Activated CD8-positive, alpha-beta memory T cell treated with anti-CD3 and anti-CD28 coated beads, Interleukin-2, amount 10 ng/mL, durations not matched to agents 7 days and 5 days (primary cell): ENCODE measurements around the gene FAM186B. TPM values are rescaled to one million over a fixed set of nuclear protein-coding genes. Genes with fewer than 3 reads are reported as not detected.

Experiments
- ATAC-seq: fragments of 150-1000 bp; cut with Tn5 transposase; one replicate; pipeline ENCODE4 v1.10.0; 2021; ENCODE audit warnings: moderate library complexity
- CTCF ChIA-PET: fragments of 350-600 bp; sonication (Branson Sonifier 250); formaldehyde crosslinking; loops from one replicate; lab custom pipeline; 2021; ENCODE audit warnings: antibody characterized with exemption; lab: Charles Lee
- DNase-seq: peaks from one replicate; pipeline ENCODE4 v3.0.0-alpha.2; 2020
- H3K27ac Mint-ChIP-seq: one replicate; pipeline ENCODE4 v1.8.0; 2021; ENCODE audit warnings: mild to moderate bottlenecking, mixed read lengths
- H3K27me3 Mint-ChIP-seq: one replicate; pipeline ENCODE4 v1.8.0; 2021; ENCODE audit warnings: mixed read lengths
- H3K36me3 Mint-ChIP-seq: one replicate; pipeline ENCODE4 v1.8.0; 2021; ENCODE audit warnings: mild to moderate bottlenecking, mixed read lengths
- H3K4me1 Mint-ChIP-seq: one replicate; pipeline ENCODE4 v1.8.0; 2021; ENCODE audit warnings: mixed read lengths
- H3K4me3 Mint-ChIP-seq: one replicate; pipeline ENCODE4 v1.8.0; 2021; ENCODE audit warnings: mild to moderate bottlenecking, moderate library complexity, mixed read lengths
- H3K9me3 Mint-ChIP-seq: one replicate; pipeline ENCODE4 v1.8.0; 2022; ENCODE audit warnings: low read depth, mixed read lengths
- total RNA-seq, 2 experiments: library from RNA; stranded (reverse); gene quantifications; one replicate each; pipeline ENCODE4 v1.2.3, GENCODE V29; 2021

Gene FAM186B
- total RNA-seq, 2 experiments from 2014 or later: not detected

DNA sequence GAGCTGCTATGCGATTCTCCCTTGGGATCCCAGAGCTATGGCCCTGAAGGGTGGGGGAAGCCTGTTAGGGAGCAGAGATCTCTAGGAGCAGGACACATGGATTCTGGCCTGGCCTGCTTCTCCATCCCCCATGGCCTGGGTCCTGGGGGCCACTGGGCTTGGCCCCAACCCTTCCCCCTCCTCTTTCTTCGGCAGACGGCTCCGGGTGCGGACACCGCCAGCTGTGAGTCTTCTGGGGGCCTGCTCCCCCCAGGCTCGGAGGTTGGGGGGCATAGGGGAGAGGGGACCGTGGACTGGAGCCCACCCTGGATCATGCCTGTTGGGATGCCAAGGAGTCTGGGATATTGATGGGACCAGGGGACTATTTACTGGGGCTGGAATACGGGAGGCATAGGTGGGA lies 27.0 kb upstream of the FAM186B start:
- CTCF ChIA-PET: interaction anchor here (3.7 to 9.4 kb wide), 2 partner anchors 9 to 76 kb away, joined by 24 to 185 read pairs; partner anchors contain the start of genes FMNL3 and PRPF40B
- Mint-ChIP-seq H3K9me3 (no peaks in the 10 kb centered on the region), H3K36me3 (no peaks in the 10 kb centered on the region)

DNA sequence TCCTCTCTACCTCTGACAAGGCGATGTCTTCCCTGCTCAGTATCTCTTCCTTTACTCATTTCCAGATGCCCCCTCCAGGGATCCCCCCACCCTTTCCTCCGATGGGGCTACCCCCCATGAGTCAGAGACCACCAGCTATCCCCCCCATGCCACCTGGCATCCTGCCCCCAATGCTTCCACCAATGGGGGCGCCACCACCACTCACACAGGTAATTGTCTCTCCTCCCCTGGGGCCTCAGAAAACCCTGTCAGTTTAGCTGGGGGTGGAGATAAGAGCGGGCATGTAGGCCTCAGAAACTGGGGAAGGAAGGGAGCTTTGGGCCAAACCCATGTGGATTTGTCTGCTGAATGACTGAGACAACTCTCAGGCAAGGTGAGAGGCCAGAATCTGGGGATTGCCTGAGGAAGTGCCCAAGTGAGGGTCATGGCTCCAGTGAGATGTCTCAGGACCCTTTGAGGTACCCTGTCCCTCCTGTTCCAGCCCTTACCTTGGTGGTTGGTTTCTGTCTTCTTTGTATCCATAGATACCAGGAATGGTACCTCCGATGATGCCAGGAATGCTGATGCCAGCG lies 26.0 kb upstream of the FAM186B start:
- DNase-seq (no peak), ATAC-seq (no peak)
- Mint-ChIP-seq H3K27me3 (peaks cover 3% of the 10 kb centered on the region), H3K4me1 (peaks cover 9% of the 10 kb centered on the region), H3K27ac (no peak overlapping the region), H3K4me3 (no peak overlapping the region), H3K36me3 (no peaks in the 10 kb centered on the region), H3K9me3 (no peaks in the 10 kb centered on the region)
- CTCF ChIA-PET: interaction anchor here (0.9 to 9.4 kb wide), 3 partner anchors 43 to 147 kb away, joined by 3 to 185 read pairs (median 7); partner anchors contain the start of gene FMNL3

More for the DNA sequence above, 27.0 kb upstream of the FAM186B start:
- Mint-ChIP-seq H3K27ac (no peak overlapping the region), H3K4me3 (no peak overlapping the region), H3K27me3 (peaks cover 3% of the 10 kb centered on the region), H3K4me1 (peaks cover 17% of the 10 kb centered on the region)
- ATAC-seq: no peak
- DNase-seq: no peak

DNA sequence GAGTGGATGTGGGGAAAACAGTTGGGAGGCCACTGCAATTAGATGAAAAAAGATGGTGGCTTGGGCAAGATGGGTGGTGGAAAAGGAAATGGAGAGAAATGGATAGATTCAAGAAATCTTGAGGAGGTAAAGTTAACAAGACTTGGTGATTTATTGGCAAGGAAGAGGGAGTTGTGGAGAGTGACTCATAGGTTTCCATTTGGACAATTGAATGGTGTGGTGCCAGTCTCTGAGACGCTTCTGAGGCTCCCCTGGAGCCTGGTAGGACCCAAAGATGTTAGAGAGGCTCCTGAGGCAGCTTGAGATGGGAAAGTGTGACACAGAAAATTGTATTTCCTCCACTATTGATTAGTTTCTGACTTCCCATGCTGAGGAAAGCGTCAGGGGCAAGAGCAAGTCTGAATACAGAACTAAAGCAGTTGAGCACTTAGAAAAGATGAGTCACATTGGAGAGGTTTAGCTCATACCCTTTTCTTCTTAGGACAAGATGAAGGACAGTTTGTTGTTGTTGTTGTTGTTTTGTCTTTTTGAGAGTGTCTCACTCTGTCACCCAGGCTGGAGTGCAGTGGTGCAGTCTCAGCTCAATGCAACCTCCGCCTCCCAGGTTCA lies 22.4 kb upstream of the FAM186B start:
- no peak for DNase-seq
- H3K27me3 Mint-ChIP-seq: peaks cover 11% of the 10 kb centered on the region
- H3K4me3 Mint-ChIP-seq: no peak overlapping the region
- CTCF ChIA-PET: interaction anchor here (1.6 kb wide), 1 partner anchor 9 kb away, joined by 8 read pairs; no protein-coding TSS in a partner anchor
- no peak overlapping the region for H3K27ac Mint-ChIP-seq
- H3K36me3 Mint-ChIP-seq: no peaks in the 10 kb centered on the region
- peaks cover 6% of the 10 kb centered on the region for H3K4me1 Mint-ChIP-seq
- H3K9me3 Mint-ChIP-seq: no peaks in the 10 kb centered on the region
- no peak for ATAC-seq

DNA sequence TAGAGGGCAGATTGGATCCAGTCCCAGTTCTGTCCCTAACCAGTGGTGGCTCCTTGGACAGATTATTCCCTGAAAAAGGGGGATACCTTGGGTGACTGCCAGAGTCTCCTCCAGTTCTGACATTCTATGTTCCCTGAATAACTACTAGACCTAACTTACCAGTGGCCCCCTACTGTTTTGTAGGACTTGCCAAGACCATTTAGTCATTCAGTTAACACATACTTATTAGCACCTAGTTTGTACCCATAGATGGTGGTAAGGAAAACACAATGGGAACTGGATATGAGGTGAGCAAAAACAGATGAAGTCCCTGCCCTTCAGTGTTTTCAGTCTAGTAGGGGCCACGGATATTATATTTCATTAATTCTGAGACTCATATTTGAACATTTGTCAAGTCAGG lies 21.4 kb upstream of the FAM186B start:
- Mint-ChIP-seq H3K4me1 (peaks cover 13% of the 10 kb centered on the region), H3K36me3 (no peaks in the 10 kb centered on the region), H3K4me3 (no peak overlapping the region), H3K9me3 (no peaks in the 10 kb centered on the region), H3K27ac (no peak overlapping the region), H3K27me3 (peaks cover 11% of the 10 kb centered on the region)
- DNase-seq (no peak), ATAC-seq (no peak)
- CTCF ChIA-PET: interaction anchor here (0.9 to 1.6 kb wide), 2 partner anchors 10 to 15 kb away, joined by 4 to 8 read pairs; no protein-coding TSS in a partner anchor

DNA sequence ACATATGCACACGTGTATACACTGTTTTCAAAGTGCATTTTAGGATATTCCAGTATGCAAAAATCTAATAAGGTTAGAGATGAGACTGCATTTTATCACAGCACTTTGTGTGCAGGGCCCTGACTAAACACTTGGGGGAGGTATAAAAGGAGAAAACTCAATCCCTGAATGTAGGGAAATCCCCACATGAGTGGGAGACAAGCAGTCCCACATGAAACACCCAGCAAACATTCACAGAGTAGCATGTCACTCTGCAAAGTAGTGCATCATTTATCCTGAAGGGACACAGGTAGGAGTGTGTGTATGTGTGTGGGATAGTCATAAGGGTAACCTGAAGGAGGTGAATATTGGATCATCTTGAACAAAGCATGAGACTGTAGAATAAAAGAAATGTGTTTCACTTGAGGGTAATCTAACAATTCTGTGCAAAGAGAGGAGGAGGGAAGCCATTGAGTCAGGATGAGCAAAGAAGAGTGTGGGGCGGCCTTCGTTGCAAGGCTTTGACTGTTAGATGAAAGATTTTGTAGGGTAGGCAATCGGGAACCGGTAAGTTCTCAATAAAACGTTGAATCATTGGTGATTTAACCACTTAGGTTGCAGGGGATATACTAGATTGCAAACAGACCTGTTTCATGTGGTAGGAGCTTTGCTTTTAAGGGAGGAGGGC lies 20.9 kb upstream of the FAM186B start:
- DNase-seq: no peak
- H3K4me1 Mint-ChIP-seq: peaks cover 18% of the 10 kb centered on the region
- H3K27ac Mint-ChIP-seq: no peak overlapping the region
- no peaks in the 10 kb centered on the region for H3K36me3 Mint-ChIP-seq
- CTCF ChIA-PET: interaction anchor here (0.9 to 2.1 kb wide), 3 partner anchors 14 to 268 kb away, joined by 4 to 6 read pairs (median 6); no protein-coding TSS in a partner anchor
- H3K4me3 Mint-ChIP-seq: no peak overlapping the region
- no peak for ATAC-seq
- H3K9me3 Mint-ChIP-seq: no peaks in the 10 kb centered on the region
- H3K27me3 Mint-ChIP-seq: peaks cover 14% of the 10 kb centered on the region

DNA sequence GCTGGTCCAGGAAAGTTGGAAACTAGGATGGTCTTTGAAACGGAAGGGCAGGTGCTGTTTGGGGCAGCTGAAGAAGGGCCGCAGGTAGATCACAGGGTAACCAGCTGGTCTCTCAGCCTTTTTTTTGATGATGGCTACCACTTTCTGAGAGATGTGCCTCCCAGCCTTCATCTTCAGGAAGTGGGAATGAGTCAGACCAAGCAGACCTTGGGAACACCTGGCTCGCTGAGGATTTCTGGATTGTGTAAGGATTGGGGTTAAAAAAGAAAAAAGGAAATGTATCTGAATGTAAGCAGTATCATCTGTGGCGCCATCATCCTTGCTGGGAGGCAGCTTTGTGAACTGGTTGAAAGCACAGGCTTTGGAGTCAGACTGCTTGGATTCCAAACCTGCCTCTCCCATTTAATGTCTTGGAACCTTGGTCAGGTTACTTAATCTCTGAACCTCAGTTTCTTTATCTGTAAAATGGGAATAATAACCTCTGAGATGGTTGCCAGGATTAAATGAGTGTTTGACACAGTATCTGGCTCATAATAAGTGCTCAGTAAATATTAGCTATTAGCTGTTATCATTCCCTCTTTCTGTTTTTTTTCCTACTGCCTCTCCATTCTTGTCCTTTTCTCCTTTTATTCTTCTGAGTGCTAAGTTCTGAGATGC lies 19.6 kb upstream of the FAM186B start:
- Mint-ChIP-seq H3K9me3 (no peaks in the 10 kb centered on the region), H3K27me3 (peaks cover 26% of the 10 kb centered on the region), H3K27ac (no peak overlapping the region), H3K4me1 (peaks cover 22% of the 10 kb centered on the region), H3K36me3 (no peaks in the 10 kb centered on the region), H3K4me3 (no peak overlapping the region)
- no peak for ATAC-seq
- DNase-seq: no peak
- CTCF ChIA-PET: interaction anchor here (0.8 to 3.4 kb wide), 6 partner anchors 9 to 277 kb away, joined by 3 to 24 read pairs (median 4); partner anchors contain the start of gene TMBIM6

DNA sequence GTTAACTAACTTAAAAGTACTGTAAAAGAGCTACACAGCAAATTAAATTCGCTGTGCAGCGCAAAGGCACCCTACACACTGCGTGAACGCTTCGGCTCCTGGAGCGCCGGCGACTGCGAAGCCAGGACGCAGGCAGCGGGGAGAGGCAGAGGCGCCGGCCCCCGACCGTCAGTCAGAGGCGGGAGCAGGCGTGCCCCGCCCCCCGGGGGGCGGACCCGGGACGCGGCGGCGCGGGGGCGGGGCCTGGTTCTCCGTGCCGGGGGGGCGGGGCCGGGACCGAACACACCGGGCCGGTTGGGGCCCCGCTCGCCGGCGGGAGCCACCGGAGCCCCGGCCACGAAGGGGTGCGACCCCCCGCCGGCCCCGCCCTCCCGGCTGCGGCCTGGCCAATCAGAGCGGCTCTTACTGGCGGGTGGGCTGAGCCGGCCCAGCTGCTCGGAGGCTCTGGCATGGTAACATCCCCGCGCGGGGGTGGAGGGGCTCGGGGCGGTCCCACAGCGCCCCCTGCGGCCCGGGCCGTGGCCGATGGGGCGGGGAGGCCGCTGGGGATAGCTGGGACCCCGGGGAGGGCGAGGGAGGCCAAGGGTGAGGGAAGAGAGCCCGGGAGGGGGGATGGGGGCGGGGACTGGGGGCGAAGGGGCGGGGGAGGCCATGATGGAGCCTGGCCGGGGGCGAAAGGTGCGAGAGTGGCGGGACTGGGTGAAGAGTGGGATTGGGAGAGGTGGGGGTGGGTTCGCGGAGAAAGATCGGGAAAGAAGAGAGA lies 17.9 kb upstream of the FAM186B start, which contains the start of gene PRPF40B:
Gene PRPF40B, plus strand, starts transcription at position 420 of the 763 bp plus-strand sequence. Its CDS starts 30 bp downstream, at position 450.
- peak; percentile 88 for DNase-seq
- peaks cover 22% of the 10 kb centered on the region for H3K4me1 Mint-ChIP-seq
- H3K27ac Mint-ChIP-seq: peak within 1 kb of the TSS; percentile 85
- peak; percentile 89 for ATAC-seq
- no peaks in the 10 kb centered on the region for H3K36me3 Mint-ChIP-seq
- peaks cover 37% of the 10 kb centered on the region for H3K27me3 Mint-ChIP-seq
- peak within 1 kb of the TSS; percentile 76 for H3K4me3 Mint-ChIP-seq
- CTCF ChIA-PET: interaction anchor here (0.6 to 3.4 kb wide), 31 partner anchors 10 to 758 kb away, joined by 3 to 24 read pairs (median 5); partner anchors contain the start of genes RND1, SPATS2 and TMBIM6
- H3K9me3 Mint-ChIP-seq: no peaks in the 10 kb centered on the region

DNA sequence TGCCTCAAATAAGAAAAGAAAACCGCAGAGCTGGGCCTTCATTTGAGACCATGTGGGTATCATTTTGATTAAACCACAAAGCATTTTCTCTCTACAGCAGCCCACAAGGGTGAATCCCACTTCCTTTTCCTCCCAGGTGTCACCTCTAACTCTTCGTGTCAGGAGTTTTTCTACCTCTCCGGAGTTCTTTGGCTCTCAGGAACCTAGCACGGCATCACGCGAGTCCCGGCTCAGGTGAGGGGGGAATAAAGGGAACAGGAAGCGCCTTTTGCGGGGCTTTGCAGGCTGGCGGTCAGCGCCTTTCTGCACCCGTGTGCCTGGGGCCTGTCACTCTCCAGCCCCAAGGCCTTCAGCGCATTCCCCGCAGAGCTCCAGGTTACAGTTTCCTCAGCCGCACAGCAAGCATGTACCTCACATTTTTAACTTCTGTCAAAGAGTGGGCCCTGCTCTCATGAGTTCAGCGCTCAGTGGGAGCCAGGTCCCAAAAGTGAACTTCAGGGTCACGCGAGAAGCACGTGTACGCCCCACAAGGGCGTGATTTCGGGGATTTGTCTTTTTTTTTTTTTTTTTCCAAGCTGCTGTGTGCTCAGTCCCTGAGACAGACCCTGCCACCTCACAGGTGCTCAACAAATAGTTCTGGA lies 17.2 kb upstream of the FAM186B start:
- H3K4me3 Mint-ChIP-seq: peak overlapping the region; percentile 76
- ATAC-seq (peak; percentile 43), DNase-seq (peak; percentile 81)
- H3K9me3 Mint-ChIP-seq: no peaks in the 10 kb centered on the region
- peaks cover 44% of the 10 kb centered on the region for H3K27me3 Mint-ChIP-seq
- H3K36me3 Mint-ChIP-seq: no peaks in the 10 kb centered on the region
- H3K4me1 Mint-ChIP-seq: peaks cover 22% of the 10 kb centered on the region
- CTCF ChIA-PET: interaction anchor here (0.9 to 3.4 kb wide), 25 partner anchors 11 to 757 kb away, joined by 3 to 24 read pairs (median 5); partner anchors contain the start of genes RND1, SPATS2 and TMBIM6
- peak overlapping the region; percentile 85 for H3K27ac Mint-ChIP-seq

DNA sequence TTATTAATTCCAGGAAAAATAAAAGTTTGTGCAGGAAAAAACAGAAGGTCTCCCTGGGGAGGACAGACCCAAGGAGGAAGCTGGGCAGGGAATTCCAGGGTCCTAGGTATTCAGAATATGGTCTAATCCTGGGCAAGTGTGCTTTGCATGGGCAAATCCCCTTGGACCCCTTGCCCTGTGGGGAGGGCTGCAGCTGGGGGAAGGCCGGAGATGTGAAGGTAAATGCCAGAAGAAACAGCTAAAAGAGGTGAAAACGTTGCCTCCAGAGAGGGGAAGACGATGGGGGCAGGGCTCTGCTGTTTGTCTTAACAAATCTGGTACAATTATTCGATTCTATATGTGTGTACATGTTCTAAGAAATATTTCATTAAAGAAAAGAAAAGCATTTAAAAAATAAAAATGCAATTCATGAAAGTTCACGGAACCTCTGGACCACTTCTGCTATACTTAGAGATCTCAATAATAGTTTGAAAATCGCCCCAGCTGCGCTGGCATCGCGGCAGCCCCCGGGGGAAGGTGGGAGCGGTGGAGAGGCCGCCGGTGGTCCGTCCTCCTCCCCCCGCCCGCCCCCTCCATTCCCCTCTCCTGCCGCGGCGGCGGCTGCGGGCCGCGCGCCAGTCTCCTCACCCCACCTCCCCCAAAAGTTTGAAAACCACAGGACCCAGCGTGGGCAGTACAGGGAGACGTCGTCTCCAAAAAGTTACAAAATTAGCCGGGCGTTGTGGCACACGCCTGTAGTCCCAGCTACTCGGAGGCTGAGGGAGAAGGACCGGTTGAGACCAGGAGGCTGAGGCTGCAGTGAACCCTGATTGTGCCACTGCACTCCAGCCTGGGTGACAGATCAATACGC lies 16.4 kb upstream of the FAM186B start:
- no peaks in the 10 kb centered on the region for H3K36me3 Mint-ChIP-seq
- CTCF ChIA-PET: interaction anchor here (0.8 to 3.4 kb wide), 12 partner anchors 12 to 756 kb away, joined by 3 to 24 read pairs (median 5); partner anchors contain the start of genes RND1 and TMBIM6
- ATAC-seq (peak; percentile 32), DNase-seq (no peak)
- H3K9me3 Mint-ChIP-seq: no peaks in the 10 kb centered on the region
- peak overlapping the region; percentile 85 for H3K27ac Mint-ChIP-seq
- H3K27me3 Mint-ChIP-seq: peaks cover 48% of the 10 kb centered on the region
- H3K4me1 Mint-ChIP-seq: peaks cover 22% of the 10 kb centered on the region
- H3K4me3 Mint-ChIP-seq: peak overlapping the region; percentile 76

DNA sequence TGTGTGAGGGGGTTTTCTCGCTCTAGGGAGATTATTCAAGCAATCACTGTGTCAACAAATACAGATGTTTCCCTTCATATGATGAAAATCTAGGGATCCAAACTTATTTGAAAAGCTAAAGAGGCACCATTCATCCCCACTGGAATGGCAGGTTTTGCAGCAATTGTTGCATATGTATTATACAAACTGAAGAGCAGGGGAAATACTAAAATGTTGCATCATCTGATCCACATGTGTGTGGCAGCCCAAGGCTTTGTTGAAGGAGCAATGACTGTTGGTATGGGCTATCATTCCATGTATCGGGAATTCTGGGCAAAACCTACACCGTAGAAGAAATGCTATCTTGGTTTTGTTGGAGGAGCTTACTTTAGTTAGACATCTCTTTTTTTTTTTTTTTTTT lies 13.8 kb upstream of the FAM186B start:
- Mint-ChIP-seq H3K4me1 (peaks cover 25% of the 10 kb centered on the region), H3K9me3 (peaks cover 2% of the 10 kb centered on the region), H3K36me3 (no peaks in the 10 kb centered on the region), H3K27me3 (peaks cover 51% of the 10 kb centered on the region), H3K4me3 (no peak overlapping the region), H3K27ac (no peak overlapping the region)
- no peak for ATAC-seq
- DNase-seq: no peak
- CTCF ChIA-PET: interaction anchor here (0.7 kb wide), 1 partner anchor 268 kb away, joined by 3 read pairs; no protein-coding TSS in a partner anchor

DNA sequence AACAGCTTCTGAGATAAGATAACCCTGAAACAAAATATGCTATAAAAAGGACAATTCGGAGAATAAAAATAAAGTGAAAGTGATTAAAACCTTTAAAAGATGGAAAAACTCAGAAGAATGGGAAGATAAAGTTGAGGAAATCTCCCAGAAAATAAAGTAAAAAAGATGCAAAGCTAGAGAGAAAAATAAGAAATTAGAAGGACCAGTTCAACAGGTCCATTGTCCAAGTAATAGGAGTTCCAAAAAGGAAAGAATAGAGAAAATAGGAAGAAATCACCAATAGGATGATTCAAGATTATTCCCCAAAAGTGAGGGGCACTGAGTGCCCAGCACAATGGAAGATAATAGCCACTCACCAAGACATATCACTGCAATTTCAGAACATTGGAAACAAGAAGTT lies 13.1 kb upstream of the FAM186B start:
- CTCF ChIA-PET: interaction anchor here (0.9 to 1.4 kb wide), 3 partner anchors 13 to 276 kb away, joined by 3 read pairs; partner anchors contain the start of gene FAM186B

More for the DNA sequence above, 13.1 kb upstream of the FAM186B start:
- ATAC-seq (no peak), DNase-seq (no peak)
- Mint-ChIP-seq H3K27me3 (peaks cover 52% of the 10 kb centered on the region), H3K4me1 (peaks cover 23% of the 10 kb centered on the region), H3K27ac (no peak overlapping the region), H3K9me3 (peaks cover 2% of the 10 kb centered on the region), H3K36me3 (no peaks in the 10 kb centered on the region), H3K4me3 (no peak overlapping the region)
